ENCODE measurements around the gene NAP1L1. TPM values are rescaled to one million over a fixed set of nuclear protein-coding genes. Genes with fewer than 3 reads are reported as not detected.

Gene NAP1L1
- total and polyA plus RNA-seq, 2 experiments from 2014 or later = 658 to 996 TPM

GRCh38 chr12:76020731-76021672 is 63.5 kb downstream of the NAP1L1 start (continued):
- TF ChIP-seq ETS1 (IDR thresholded peaks at IDR 0.05) = no peak
- no peak for TF ChIP-seq REST (IDR thresholded peaks at IDR 0.05; ENCODE audit: unreplicated experiment)
- no peak for TF ChIP-seq EZH2phosphoT487 (IDR thresholded peaks at IDR 0.05; ENCODE audit: unreplicated experiment)
- TF ChIP-seq EZH2 (IDR thresholded peaks at IDR 0.05; ENCODE audit: low read depth, unreplicated experiment) = no peak
- TF ChIP-seq JUNB (IDR thresholded peaks at IDR 0.05; ENCODE audit: unreplicated experiment) = no peak
- no peak for TF ChIP-seq POLR2AphosphoS5 (IDR thresholded peaks at IDR 0.05; ENCODE audit: low read depth)
- TF ChIP-seq ZNF114 (CRISPR knock-in tag; IDR thresholded peaks at IDR 0.05) = no peak
- no peak for TF ChIP-seq CREB1 (CRISPR knock-in tag; IDR thresholded peaks at IDR 0.05; ENCODE audit: low read depth)

- Histone ChIP-seq H3K79me2 (replicated peaks; ENCODE audit: insufficient read depth) (no peaks in the 10 kb centered on the region), H3K27me3 (ENCODE audit: insufficient read depth) (no peaks in the 10 kb centered on the region), H2AFZ (peak overlapping the region; percentile 35; the same call in 1 of the 2 replicates), H3K27ac (ENCODE audit: low read depth) (peak overlapping the region; percentile 20; the same call in 1 of the 2 replicates), H4K20me1 (replicated peaks; ENCODE audit: insufficient read depth) (no peaks in the 10 kb centered on the region), H3F3A (replicated peaks; ENCODE audit: low read depth) (no peaks in the 10 kb centered on the region; the same call in 1 of the 2 replicates), H3K36me3 (ENCODE audit: insufficient read depth) (no peaks in the 10 kb centered on the region), H3K4me3 (no peak overlapping the region), H3K4me2 (no peak overlapping the region), H3K9me2 (ENCODE audit: insufficient read depth) (no peaks in the 10 kb centered on the region), H3K4me1 (ENCODE audit: insufficient read depth) (peaks cover 30% of the 10 kb centered on the region)
- TF ChIP-seq ETS1 (IDR thresholded peaks at IDR 0.05) = no peak
- peaks cover 41% of the 10 kb centered on the region for H3K4me1 Mint-ChIP-seq
- DNase-seq (ENCODE audit: low spot score) (no peak), ATAC-seq (peak; percentile 22)
- H3K27ac Mint-ChIP-seq = peak overlapping the region; percentile 82
- no peaks in the 10 kb centered on the region for H3K9me3 Mint-ChIP-seq
- no peaks in the 10 kb centered on the region for H3K36me3 Mint-ChIP-seq (ENCODE audit: low read depth)
- peaks cover 2% of the 10 kb centered on the region for H3K27me3 Mint-ChIP-seq (ENCODE audit: insufficient read depth, low read depth, poor library complexity)
- no peak overlapping the region for H3K4me3 Mint-ChIP-seq
Observed at GRCh38 chr12:76020281-76020680, 64.2 kb downstream of the NAP1L1 start.
